ENCODE measurements around the gene ABCC4.

- TF ChIP-seq, protein P1, sequence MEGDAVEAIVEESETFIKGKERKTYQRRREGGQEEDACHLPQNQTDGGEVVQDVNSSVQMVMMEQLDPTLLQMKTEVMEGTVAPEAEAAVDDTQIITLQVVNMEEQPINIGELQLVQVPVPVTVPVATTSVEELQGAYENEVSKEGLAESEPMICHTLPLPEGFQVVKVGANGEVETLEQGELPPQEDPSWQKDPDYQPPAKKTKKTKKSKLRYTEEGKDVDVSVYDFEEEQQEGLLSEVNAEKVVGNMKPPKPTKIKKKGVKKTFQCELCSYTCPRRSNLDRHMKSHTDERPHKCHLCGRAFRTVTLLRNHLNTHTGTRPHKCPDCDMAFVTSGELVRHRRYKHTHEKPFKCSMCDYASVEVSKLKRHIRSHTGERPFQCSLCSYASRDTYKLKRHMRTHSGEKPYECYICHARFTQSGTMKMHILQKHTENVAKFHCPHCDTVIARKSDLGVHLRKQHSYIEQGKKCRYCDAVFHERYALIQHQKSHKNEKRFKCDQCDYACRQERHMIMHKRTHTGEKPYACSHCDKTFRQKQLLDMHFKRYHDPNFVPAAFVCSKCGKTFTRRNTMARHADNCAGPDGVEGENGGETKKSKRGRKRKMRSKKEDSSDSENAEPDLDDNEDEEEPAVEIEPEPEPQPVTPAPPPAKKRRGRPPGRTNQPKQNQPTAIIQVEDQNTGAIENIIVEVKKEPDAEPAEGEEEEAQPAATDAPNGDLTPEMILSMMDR (IDR thresholded peaks at IDR 0.05): no peak
- TF ChIP-seq POLR2A (IDR thresholded peaks at IDR 0.05): no peak
Observed at GRCh38 chr13:95226050-95226449, 75.2 kb downstream of the ABCC4 start.
